ENCODE measurements around the gene UAP1L1. TPM values are rescaled to one million over a fixed set of nuclear protein-coding genes. Genes with fewer than 3 reads are reported as not detected.
"Not testable (repeated sequence)": the region's sequence is repeated elsewhere in the genome, so short reads cannot be mapped to it uniquely, and the experiment has no call there.

Gene UAP1L1, protein sequence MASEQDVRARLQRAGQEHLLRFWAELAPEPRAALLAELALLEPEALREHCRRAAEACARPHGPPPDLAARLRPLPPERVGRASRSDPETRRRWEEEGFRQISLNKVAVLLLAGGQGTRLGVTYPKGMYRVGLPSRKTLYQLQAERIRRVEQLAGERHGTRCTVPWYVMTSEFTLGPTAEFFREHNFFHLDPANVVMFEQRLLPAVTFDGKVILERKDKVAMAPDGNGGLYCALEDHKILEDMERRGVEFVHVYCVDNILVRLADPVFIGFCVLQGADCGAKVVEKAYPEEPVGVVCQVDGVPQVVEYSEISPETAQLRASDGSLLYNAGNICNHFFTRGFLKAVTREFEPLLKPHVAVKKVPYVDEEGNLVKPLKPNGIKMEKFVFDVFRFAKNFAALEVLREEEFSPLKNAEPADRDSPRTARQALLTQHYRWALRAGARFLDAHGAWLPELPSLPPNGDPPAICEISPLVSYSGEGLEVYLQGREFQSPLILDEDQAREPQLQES
- total RNA-seq = 10 to 100 TPM; 19.9 to 22.0 TPM

DNA sequence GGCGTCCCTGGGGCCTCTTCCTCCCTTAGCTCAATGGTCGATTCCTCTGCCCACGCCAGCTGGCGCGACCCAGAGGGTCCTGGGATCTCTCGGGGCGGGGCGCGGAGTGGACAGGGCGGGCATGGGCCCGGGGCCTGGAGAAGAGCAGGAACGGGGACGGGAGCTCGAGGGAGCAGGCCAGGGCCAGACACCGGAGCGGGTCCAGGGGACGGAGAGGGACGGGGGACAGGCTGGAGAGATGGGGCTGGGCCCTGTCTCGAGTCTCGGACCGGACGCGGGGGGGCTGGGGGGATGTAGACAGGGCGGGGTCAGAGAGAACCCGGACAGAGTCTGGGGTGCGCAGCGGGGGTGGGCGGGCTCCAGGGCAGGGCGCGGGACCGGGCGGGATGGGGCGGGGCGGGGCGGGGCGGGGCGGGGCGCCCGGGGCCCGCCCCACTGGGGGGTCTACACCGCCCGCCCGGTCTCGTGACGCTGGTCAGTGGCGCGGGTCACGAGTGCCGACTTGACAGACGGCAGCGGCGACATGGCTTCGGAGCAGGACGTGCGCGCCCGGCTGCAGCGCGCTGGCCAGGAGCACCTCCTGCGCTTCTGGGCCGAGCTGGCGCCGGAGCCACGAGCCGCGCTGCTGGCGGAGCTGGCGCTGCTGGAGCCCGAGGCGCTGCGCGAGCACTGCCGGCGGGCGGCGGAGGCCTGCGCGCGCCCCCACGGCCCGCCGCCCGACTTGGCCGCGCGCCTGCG lies at the start of gene UAP1L1:
Gene UAP1L1 (plus strand): TSS at position 508 of the 738 bp plus-strand sequence. CDS start 16 bp downstream, at position 524.
- peak; percentile 81 to 86 for ATAC-seq
- Mint-ChIP-seq H3K27me3 (no peaks in the 10 kb centered on the region), H3K36me3 (no peaks in the 10 kb centered on the region), H3K4me1 (ENCODE audit: low read depth in 2 of 2) (peaks cover 5 to 6% of the 10 kb centered on the region in 2 donors), H3K4me3 (peak within 1 kb of the TSS; percentile 77), H3K27ac (no peak within 1 kb of the TSS), H3K9me3 (no peaks in the 10 kb centered on the region)
- DNase-seq (ENCODE audit: low spot score) = peak; percentile 83

DNA sequence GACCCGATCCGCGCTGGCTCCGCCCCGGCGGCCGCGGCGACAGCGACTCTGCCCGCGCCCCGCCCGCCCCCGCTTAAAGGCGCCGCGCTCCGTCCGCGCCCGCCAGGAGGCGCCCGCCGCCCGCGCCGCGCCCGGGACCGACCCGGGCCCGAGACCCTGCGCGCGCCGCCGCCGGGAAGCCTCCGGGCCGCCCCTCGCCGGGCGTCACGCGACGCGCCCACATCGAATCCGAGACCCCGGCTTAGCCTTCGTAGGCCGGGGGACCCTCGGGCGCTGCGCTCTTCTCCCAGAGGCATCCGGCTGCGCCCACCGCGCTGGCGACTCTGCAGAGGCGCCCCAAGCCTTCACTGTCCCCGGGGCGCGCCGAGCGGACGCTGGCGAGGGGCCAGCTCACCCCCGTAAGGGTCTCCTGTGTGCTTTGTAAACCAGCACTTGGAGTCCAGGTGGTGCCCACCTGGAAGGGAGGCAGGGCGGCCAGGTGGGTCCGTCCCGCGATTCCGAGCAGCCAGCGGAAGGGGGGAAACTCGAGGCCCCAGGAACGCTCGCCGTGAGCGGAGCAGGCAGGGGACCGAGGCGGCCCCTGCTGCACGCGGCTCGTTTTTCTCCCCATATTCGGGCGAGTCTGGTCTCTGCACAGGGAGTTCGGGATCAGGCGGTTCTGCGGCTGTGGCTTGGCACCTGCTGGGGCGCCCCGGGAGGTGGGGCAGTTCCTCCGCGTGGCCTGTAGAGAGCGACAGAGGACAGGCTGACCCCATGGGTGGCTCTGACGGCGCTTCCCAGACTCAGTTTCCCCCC lies 48.9 kb upstream of the UAP1L1 start:
- Mint-ChIP-seq H3K4me1 (ENCODE audit: low read depth in 2 of 2) (peaks cover 32 to 35% of the 10 kb centered on the region in 2 donors), H3K27me3 (no peaks in the 10 kb centered on the region), H3K4me3 (peak overlapping the region; percentile 87), H3K9me3 (no peaks in the 10 kb centered on the region), H3K36me3 (no peaks in the 10 kb centered on the region), H3K27ac (peak overlapping the region in 1 of 2 donors; percentile 91)
- ATAC-seq (peak; percentile 72 to 78), DNase-seq (ENCODE audit: low spot score) (peak; percentile 79)

DNA sequence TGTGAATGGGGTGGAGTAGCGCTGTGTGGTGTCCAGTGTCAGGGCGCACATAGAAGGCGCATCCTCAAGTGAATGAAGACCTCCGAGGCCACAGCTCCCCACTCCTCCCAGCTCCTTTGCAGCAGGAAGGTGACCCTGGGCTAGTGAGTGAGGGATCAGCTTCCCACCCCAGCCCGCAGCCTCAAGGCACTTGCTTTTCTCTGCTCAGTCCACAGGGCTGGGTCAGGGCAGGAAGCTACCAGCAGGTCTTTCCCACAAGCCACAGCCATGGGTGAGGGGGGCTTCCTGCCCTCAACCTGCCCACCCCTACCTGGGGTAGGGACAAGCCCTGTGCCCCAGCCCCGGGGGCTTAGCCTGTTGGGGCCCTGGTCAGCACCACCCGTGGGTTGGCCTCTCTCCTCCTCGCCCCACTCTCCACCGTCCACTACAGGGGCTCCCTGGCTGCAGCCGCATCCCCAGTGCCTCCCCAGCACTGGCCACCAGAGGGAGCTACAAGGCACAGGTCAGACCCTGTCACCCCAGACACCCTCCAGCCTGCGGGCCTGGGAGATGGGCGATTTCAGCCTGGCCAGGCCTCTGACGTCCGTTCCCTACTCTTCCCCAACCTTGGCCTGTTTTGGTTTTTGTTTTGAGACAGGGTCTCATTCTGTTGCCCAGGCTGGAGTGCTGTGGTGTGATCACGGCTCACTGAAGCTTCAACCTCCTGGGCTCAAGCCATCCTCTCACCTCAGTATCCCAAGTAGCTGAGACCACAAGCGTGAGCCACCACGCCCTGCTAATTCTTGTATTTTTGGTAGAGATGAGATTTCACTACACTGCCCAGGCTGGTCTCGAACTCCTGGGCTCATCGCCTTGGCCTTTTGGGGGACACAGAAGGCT lies 48.0 kb upstream of the UAP1L1 start:
- H3K4me3 Mint-ChIP-seq = peak overlapping the region; percentile 87
- peaks cover 32 to 40% of the 10 kb centered on the region in 2 donors for H3K4me1 Mint-ChIP-seq (ENCODE audit: low read depth in 2 of 2)
- peak; percentile 58 to 75 for ATAC-seq
- peak; percentile 89 for DNase-seq (ENCODE audit: low spot score)
- no peaks in the 10 kb centered on the region for H3K9me3 Mint-ChIP-seq
- no peaks in the 10 kb centered on the region for H3K36me3 Mint-ChIP-seq
- H3K27me3 Mint-ChIP-seq = no peaks in the 10 kb centered on the region
- H3K27ac Mint-ChIP-seq = peak overlapping the region; percentile 91 to 94

DNA sequence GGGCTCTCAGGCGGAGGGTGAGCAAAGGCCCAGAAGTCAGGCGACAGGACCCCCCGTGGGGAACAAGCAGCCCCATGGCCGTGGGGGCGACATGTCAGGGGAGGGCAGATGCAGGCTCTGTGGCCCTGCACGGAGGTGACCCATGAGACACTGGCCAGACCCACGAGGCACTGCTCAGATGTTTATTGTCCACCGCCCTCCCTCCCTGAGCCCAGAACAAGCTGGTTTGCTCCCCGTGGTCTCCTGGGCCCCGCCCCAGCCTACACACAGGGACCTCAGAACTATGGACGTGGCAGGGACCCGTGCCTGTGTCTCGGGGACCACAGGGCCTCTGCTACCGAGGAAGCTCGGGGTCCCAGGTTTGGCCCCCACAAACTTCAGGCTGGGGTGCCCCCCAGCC lies 47.3 kb upstream of the UAP1L1 start:
- Mint-ChIP-seq H3K36me3 (no peaks in the 10 kb centered on the region), H3K4me1 (ENCODE audit: low read depth in 2 of 2) (peaks cover 39 to 47% of the 10 kb centered on the region in 2 donors), H3K27me3 (no peaks in the 10 kb centered on the region), H3K27ac (peak overlapping the region; percentile 91 to 94), H3K4me3 (peak overlapping the region; percentile 87), H3K9me3 (no peaks in the 10 kb centered on the region)
- ATAC-seq (no peak), DNase-seq (ENCODE audit: low spot score) (no peak)

DNA sequence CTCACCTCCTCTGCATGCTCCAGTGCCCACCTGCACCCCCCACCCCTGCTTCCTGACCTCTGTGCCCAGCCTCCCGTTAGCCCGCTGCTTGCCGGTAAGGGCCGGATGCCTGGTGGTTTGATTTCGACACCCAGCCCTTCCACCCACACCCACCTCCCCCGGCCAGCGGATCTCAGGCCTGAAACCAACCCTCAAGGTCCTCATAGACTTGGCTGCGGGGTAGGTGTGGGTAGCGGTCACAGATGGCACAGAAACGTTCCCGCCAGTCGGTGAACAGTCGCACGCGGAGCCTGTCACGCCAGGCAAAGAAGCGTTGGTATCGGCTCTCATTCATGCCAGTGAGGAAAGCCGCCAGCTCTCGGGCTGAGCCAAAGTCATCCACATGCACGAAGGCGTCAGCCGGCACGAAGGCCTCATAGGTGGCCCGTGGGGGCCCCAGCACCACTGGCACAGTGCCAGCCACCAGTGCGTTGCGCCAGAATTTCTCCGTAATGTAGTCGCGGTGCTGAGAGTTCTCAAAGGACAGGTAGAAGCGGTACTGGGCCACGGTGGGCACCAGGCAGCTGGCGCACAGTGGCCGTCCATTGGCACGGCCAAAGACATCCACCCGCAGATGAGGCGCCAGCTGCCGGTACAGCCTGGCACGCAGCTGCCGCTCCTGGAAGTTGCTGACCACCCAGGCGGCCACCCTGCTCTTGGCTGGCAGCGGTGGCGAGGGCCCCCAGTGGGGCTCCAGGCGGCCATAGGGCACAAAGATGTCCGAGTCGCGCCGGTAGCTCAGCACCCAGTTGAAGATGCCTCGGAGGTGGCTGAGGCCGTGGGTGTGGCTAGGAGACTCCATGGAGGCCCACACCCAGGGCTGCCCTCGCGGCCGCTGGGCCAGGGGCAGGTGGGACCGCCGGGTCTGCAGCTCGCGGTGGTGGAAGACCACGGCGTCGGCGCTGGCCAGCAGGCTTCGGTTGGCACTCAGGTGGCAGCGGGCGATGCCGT lies 46.5 kb upstream of the UAP1L1 start:
- Mint-ChIP-seq H3K4me3 (peak overlapping the region; percentile 85), H3K27me3 (no peaks in the 10 kb centered on the region), H3K27ac (peak overlapping the region; percentile 91 to 94), H3K9me3 (no peaks in the 10 kb centered on the region), H3K36me3 (no peaks in the 10 kb centered on the region), H3K4me1 (ENCODE audit: low read depth in 2 of 2) (peaks cover 43 to 52% of the 10 kb centered on the region in 2 donors)
- DNase-seq (ENCODE audit: low spot score) (peak; percentile 93), ATAC-seq (peak; percentile 47 to 62)

DNA sequence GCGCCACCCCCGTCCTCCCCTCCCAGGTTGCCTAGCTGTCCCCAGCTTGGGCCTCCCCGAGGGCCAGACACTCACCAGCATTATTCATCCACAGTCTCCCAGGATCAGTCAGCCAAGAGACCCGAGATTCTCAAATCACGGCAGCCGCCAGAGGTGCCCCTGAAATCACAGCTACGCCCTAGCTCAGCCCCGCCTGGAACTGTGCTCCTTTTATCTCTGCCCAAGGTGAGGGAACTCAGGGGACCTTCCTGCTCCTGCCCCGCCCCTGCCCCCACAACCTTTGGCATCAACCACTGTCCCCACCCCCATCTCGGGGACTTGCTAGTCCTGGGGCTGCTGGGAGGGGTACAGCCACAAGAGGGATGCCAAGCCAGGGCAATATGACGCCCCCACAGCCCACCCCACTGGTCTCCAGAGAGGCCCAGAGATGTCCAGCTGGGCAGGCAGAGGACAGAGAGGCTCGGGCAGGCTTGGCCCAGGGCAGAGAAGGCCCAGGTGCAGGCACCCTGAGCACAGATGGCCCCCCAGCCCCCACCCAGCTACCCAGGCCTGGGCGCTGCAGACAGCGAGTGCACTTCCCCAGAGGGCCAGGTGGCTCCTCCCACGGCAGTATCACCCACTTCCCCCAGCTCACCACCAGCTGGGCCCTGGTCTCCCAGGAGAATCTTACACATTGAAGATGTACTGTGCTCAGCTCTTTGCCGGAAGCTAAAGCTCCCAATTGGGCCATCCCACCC lies 45.2 kb upstream of the UAP1L1 start, which contains the start of gene FUT7:
Gene FUT7 (minus strand): TSS at position 185 of the 737 bp plus-strand sequence. CDS start 97 bp downstream, at position 88.
- H3K27me3 Mint-ChIP-seq = no peaks in the 10 kb centered on the region
- H3K4me3 Mint-ChIP-seq = peak within 1 kb of the TSS; percentile 85
- H3K27ac Mint-ChIP-seq = peak within 1 kb of the TSS; percentile 91 to 94
- ATAC-seq (no peak), DNase-seq (ENCODE audit: low spot score) (no peak)
- no peaks in the 10 kb centered on the region for H3K36me3 Mint-ChIP-seq
- H3K9me3 Mint-ChIP-seq = no peaks in the 10 kb centered on the region
- H3K4me1 Mint-ChIP-seq (ENCODE audit: low read depth in 2 of 2) = peaks cover 42 to 52% of the 10 kb centered on the region in 2 donors

DNA sequence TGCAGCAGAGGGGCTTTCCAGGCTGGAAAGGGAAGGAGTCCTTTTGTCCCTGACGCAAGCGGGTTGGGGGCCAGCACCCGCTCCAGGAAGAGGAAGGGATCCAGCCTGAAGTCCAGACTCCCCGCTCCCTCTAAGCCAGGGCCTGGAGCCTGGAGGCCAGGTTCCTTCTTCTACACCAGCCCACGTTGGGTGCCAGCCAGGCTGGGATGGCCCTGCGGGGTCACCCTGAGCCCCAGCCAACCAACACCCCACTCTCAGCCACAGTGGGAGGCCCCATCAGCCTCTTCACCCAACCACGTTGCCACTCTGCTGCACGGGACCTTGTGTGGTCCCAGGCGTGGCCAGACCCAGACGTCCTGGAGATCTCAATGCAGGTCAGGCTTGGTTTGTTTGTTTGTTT lies 44.5 kb upstream of the UAP1L1 start:
- ATAC-seq (no peak), DNase-seq (ENCODE audit: low spot score) (no peak)
- Mint-ChIP-seq H3K4me1 (ENCODE audit: low read depth in 2 of 2) (peaks cover 39 to 52% of the 10 kb centered on the region in 2 donors), H3K36me3 (no peaks in the 10 kb centered on the region), H3K27me3 (no peaks in the 10 kb centered on the region), H3K27ac (peak overlapping the region; percentile 91), H3K9me3 (no peaks in the 10 kb centered on the region), H3K4me3 (peak overlapping the region; percentile 82)

DNA sequence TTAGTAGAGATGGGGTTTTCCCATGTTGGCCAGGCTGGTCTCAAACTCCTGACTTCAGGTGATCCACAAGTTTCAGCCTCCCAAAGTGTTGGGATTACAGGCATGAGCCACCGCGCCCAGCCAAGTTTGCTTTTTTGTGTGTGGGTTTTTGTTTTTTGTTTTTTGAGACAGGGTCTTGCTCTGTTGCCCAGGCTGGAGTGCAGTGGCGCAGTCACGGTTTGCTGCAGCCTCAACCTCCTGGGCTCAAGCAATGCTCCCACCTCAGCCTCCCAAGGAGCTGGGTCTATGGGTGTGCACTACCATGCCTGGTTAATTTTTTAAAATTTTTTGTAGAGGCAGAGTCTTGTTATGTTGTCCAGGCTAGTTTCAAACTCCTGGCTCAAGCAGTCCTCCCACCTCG lies 43.8 kb upstream of the UAP1L1 start:
- not testable (repeated sequence) for DNase-seq (ENCODE audit: low spot score); H3K27me3 Mint-ChIP-seq; H3K9me3 Mint-ChIP-seq; H3K36me3 Mint-ChIP-seq; ATAC-seq
- peak overlapping the region; percentile 91 for H3K27ac Mint-ChIP-seq
- peaks cover 39 to 52% of the 10 kb centered on the region in 2 donors for H3K4me1 Mint-ChIP-seq (ENCODE audit: low read depth in 2 of 2)
- peak overlapping the region; percentile 82 for H3K4me3 Mint-ChIP-seq

DNA sequence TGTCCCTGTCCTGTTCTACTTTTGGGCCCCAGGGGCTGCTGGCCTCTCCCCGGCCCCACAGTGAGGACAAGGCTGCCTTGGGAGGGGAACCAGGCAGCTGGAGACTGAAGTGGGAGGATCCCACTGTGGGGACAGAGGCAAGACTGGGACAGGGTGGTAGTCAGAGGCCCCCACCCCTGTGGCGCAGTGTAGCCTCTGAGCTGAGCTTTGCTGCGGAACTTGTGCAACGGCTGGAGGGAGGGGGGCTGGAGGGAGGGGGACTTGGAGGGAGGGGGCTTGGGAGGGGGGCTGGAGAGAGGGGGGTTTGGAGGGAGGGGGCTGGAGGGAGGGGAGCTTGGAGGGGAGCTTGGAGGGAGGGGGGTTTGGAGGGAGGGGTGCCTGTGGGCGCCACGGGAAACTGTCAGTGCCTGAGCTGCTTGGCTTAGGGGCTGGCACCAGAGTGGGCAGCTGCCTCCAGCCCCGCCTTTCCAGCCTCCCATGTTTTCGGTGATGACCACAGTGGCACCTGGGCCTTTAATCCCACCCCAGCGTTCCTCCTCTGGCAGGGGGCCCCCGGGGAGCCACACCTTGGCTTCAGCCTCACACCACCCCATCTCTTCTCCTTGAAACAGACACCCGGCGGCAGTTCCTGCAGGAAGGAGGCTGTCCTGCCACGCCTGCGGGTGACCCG lies 43.1 kb upstream of the UAP1L1 start:
- ATAC-seq (no peak), DNase-seq (ENCODE audit: low spot score) (no peak)
- peak overlapping the region; percentile 91 for H3K27ac Mint-ChIP-seq
- no peaks in the 10 kb centered on the region for H3K9me3 Mint-ChIP-seq
- H3K36me3 Mint-ChIP-seq = no peaks in the 10 kb centered on the region
- H3K27me3 Mint-ChIP-seq = no peaks in the 10 kb centered on the region
- peak overlapping the region; percentile 82 for H3K4me3 Mint-ChIP-seq
- H3K4me1 Mint-ChIP-seq (ENCODE audit: low read depth in 2 of 2) = peaks cover 35 to 52% of the 10 kb centered on the region in 2 donors

DNA sequence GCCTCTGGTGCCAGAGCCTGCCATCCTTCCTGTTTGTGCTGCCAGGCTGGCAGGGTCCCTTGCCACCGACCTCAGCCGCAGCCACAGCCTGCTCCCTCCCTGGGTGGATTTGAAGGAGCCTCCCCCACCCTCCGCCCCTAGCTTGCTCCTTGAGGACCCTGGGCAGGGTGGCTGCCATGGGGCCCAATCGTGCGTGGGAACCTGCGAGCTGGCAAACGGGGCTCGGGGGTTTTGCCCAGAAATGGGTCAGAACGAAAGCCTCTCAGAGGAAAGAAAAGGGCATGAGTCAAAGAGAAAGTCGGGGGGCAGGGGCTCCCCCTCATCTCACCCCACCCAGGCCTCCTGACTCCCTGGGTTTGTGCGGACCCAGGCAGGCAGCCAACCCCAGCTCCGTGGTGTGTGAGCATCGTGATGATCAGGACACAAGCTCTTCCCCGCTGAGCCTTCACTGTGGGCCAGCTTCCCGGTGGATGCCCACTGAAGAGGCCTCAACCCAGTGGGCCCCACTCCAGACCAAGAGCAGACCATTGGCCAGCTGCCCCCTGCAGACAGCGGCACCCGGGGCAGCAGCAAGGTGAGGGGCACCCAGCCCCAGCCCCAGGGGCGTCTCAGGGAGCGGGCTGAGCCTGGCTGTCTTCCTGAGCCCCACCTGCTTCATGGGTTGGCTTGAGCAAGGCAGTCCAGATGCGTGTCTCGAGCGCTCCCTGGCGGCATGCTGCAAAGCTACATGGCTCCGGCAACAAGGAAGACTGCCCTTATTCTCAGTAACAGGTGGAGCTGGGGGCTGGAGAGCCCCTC lies 42.4 kb upstream of the UAP1L1 start:
- DNase-seq (ENCODE audit: low spot score) (peak; percentile 90), ATAC-seq (peak; percentile 80 to 84)
- Mint-ChIP-seq H3K9me3 (no peaks in the 10 kb centered on the region), H3K4me3 (peak overlapping the region; percentile 79), H3K36me3 (no peaks in the 10 kb centered on the region), H3K27me3 (no peaks in the 10 kb centered on the region), H3K27ac (peak overlapping the region; percentile 91), H3K4me1 (ENCODE audit: low read depth in 2 of 2) (peaks cover 29 to 45% of the 10 kb centered on the region in 2 donors)

Data from natural killer cell treated with Interleukin-12 subunit alpha and Interleukin-12 subunit beta and Interleukin-15 and Interleukin-18, amount 100 ng/mL, for 72 hours (primary cell).